ENCODE measurements around the gene B3GNT5.

DNA sequence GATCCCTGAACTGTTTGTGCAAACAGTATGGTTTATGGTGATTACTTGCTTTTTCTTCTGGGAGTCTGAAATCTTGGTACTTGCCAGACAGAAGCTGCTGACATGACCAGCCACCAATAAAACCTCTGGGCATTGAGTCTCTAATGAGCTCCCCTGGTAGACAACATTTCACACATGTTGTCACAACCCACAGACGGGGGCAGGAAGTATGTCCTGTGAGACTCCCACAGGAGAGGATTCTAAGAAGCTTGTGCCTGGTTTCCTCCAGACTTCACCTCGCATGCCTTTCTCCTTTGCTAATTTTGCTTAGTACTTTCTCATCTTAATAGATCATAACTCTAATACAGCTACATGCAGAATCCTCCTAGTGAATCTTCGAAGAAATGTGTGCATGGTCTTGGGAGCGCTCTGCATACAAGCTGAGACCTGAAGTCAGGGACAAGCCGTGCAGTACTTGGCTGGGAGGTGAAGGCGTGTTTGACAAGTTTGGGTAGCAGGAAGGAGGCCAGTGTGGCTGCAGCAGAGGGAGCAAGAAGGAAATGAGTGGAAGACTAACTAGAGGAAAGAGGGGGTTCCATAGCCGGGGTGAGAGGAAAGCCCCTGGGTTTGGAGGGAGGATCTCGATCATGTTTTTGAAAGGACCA is 49.0 kb downstream of the B3GNT5 start:
- TF ChIP-seq, protein P1, sequence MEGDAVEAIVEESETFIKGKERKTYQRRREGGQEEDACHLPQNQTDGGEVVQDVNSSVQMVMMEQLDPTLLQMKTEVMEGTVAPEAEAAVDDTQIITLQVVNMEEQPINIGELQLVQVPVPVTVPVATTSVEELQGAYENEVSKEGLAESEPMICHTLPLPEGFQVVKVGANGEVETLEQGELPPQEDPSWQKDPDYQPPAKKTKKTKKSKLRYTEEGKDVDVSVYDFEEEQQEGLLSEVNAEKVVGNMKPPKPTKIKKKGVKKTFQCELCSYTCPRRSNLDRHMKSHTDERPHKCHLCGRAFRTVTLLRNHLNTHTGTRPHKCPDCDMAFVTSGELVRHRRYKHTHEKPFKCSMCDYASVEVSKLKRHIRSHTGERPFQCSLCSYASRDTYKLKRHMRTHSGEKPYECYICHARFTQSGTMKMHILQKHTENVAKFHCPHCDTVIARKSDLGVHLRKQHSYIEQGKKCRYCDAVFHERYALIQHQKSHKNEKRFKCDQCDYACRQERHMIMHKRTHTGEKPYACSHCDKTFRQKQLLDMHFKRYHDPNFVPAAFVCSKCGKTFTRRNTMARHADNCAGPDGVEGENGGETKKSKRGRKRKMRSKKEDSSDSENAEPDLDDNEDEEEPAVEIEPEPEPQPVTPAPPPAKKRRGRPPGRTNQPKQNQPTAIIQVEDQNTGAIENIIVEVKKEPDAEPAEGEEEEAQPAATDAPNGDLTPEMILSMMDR (IDR thresholded peaks at IDR 0.05; ENCODE audit: poor library complexity) = no peak
- no peak for TF ChIP-seq EZH2 (IDR thresholded peaks at IDR 0.05; ENCODE audit: borderline replicate concordance)
- TF ChIP-seq EZH2phosphoT487 (IDR thresholded peaks at IDR 0.05; ENCODE audit: low read depth, severe bottlenecking, unreplicated experiment) = no peak

All from hepatocyte (in vitro differentiated cells).